ENCODE data around the gene DZIP1L.

DZIP1L gene

GRCh38 chr3:138034918-138035317 lies 80.5 kb downstream of the DZIP1L start:
- no peak for DNase-seq (ENCODE audit: low read depth in 2 of 2)

GRCh38 chr3:138033202-138033691 lies 82.2 kb downstream of the DZIP1L start:
- no peak for DNase-seq (ENCODE audit: low read depth in 2 of 2)

- no peak for DNase-seq (ENCODE audit: low read depth in 2 of 2)
Measured at GRCh38 chr3:138032567-138032966, 82.8 kb downstream of the DZIP1L start.

GRCh38 chr3:138031536-138031935 lies 83.9 kb downstream of the DZIP1L start:
- no peak for DNase-seq (ENCODE audit: low read depth in 2 of 2)

- DNase-seq (ENCODE audit: low read depth in 2 of 2), result no peak
Measured at GRCh38 chr3:138030734-138031280, 84.6 kb downstream of the DZIP1L start.

- DNase-seq (ENCODE audit: low read depth in 2 of 2), result no peak
Measured at GRCh38 chr3:138027821-138028220, 87.6 kb downstream of the DZIP1L start.

- DNase-seq (ENCODE audit: low read depth in 2 of 2), result no peak
Measured at GRCh38 chr3:138025553-138025952, 89.9 kb downstream of the DZIP1L start.

GRCh38 chr3:138023754-138024153 lies 91.7 kb downstream of the DZIP1L start:
- no peak for DNase-seq (ENCODE audit: low read depth in 2 of 2)

GRCh38 chr3:138019281-138020069 lies 95.9 kb downstream of the DZIP1L start:
- DNase-seq (ENCODE audit: low read depth in 2 of 2), result no peak

GRCh38 chr3:138016065-138016464 lies 99.3 kb downstream of the DZIP1L start:
- DNase-seq (ENCODE audit: low read depth in 2 of 2), result no peak

GRCh38 chr3:138012526-138012925 lies 102.9 kb downstream of the DZIP1L start:
- DNase-seq (ENCODE audit: low read depth in 2 of 2), result no peak
